Ishikawa (cell line): Measurements from ENCODE around the gene BBS9.

Source experiments
- CEBPB ChIP-seq: IDR thresholded peaks from 2 replicates; pipeline ENCODE4 v1.6.1; 2012
- CREB1 ChIP-seq: IDR thresholded peaks from 2 replicates; pipeline ENCODE4 v1.6.1; 2012; ENCODE audit warnings: low read depth
- EGR1 ChIP-seq: IDR thresholded peaks from 2 replicates; pipeline ENCODE4 v1.6.1; 2012
- EP300 ChIP-seq: IDR thresholded peaks from 2 replicates; pipeline ENCODE4 v1.6.1; 2012; ENCODE audit warnings: borderline replicate concordance
- FOXM1 ChIP-seq: IDR thresholded peaks from 2 replicates; pipeline ENCODE4 v1.6.1; 2012; ENCODE audit warnings: low read depth, borderline replicate concordance
- MAX ChIP-seq: IDR thresholded peaks from 2 replicates; pipeline ENCODE4 v1.6.1; 2012
- NFIC ChIP-seq: IDR thresholded peaks from 2 replicates; pipeline ENCODE4 v1.6.1; 2012
- TAF1 ChIP-seq: IDR thresholded peaks from 2 replicates; pipeline ENCODE4 v1.6.1; 2012; ENCODE audit warnings: low read depth, mild to moderate bottlenecking
- TEAD4 ChIP-seq: IDR thresholded peaks from 2 replicates; pipeline ENCODE4 v1.6.1; 2012
- YY1 ChIP-seq: IDR thresholded peaks from 2 replicates; pipeline ENCODE4 v1.6.1; 2012; ENCODE audit warnings: low read depth
- ZBTB7A ChIP-seq: IDR thresholded peaks from 2 replicates; pipeline ENCODE4 v1.6.1; 2012; ENCODE audit warnings: low read depth
- TF ChIP-seq, protein P1 (sequence below): IDR thresholded peaks from 2 replicates; pipeline ENCODE4 v1.6.1; 2012; ENCODE audit warnings: low read depth, mild to moderate bottlenecking
- TF ChIP-seq, protein P2 (sequence below): IDR thresholded peaks from 2 replicates; pipeline ENCODE4 v1.6.1; 2012

- no peak for TF ChIP-seq EGR1
- no peak for TF ChIP-seq MAX
- TF ChIP-seq EP300: no peak
- no peak for TF ChIP-seq CEBPB
- TF ChIP-seq CREB1: no peak
- no peak for TF ChIP-seq TAF1
- no peak for TF ChIP-seq YY1
- no peak for TF ChIP-seq TEAD4
- TF ChIP-seq, protein P1, sequence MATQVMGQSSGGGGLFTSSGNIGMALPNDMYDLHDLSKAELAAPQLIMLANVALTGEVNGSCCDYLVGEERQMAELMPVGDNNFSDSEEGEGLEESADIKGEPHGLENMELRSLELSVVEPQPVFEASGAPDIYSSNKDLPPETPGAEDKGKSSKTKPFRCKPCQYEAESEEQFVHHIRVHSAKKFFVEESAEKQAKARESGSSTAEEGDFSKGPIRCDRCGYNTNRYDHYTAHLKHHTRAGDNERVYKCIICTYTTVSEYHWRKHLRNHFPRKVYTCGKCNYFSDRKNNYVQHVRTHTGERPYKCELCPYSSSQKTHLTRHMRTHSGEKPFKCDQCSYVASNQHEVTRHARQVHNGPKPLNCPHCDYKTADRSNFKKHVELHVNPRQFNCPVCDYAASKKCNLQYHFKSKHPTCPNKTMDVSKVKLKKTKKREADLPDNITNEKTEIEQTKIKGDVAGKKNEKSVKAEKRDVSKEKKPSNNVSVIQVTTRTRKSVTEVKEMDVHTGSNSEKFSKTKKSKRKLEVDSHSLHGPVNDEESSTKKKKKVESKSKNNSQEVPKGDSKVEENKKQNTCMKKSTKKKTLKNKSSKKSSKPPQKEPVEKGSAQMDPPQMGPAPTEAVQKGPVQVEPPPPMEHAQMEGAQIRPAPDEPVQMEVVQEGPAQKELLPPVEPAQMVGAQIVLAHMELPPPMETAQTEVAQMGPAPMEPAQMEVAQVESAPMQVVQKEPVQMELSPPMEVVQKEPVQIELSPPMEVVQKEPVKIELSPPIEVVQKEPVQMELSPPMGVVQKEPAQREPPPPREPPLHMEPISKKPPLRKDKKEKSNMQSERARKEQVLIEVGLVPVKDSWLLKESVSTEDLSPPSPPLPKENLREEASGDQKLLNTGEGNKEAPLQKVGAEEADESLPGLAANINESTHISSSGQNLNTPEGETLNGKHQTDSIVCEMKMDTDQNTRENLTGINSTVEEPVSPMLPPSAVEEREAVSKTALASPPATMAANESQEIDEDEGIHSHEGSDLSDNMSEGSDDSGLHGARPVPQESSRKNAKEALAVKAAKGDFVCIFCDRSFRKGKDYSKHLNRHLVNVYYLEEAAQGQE: no peak
- no peak for TF ChIP-seq ZBTB7A
- no peak for TF ChIP-seq FOXM1
- TF ChIP-seq, protein P2, sequence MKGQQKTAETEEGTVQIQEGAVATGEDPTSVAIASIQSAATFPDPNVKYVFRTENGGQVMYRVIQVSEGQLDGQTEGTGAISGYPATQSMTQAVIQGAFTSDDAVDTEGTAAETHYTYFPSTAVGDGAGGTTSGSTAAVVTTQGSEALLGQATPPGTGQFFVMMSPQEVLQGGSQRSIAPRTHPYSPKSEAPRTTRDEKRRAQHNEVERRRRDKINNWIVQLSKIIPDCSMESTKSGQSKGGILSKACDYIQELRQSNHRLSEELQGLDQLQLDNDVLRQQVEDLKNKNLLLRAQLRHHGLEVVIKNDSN: no peak
- TF ChIP-seq NFIC: no peak
These were observed 387.2 kb downstream of the BBS9 start for GRCh38 chr7:33516568-33516967.
